WI38 (cell line): Measurements from ENCODE around the gene APMAP.
A peak's percentile ranks its signal among the peaks of the same experiment; 100 is the strongest.

Experiments used
- H3K4me3 ChIP-seq: 2 replicates; pipeline ENCODE4 v1.5.1; 2011; ENCODE audit warnings: low read depth, mild to moderate bottlenecking, control low read depth, low read length
- TF ChIP-seq, protein P1 (sequence below): IDR thresholded peaks from 2 replicates; pipeline ENCODE4 v1.5.1; 2012; ENCODE audit warnings: low read depth, mild to moderate bottlenecking, control low read depth, low read length

Gene APMAP

DNA sequence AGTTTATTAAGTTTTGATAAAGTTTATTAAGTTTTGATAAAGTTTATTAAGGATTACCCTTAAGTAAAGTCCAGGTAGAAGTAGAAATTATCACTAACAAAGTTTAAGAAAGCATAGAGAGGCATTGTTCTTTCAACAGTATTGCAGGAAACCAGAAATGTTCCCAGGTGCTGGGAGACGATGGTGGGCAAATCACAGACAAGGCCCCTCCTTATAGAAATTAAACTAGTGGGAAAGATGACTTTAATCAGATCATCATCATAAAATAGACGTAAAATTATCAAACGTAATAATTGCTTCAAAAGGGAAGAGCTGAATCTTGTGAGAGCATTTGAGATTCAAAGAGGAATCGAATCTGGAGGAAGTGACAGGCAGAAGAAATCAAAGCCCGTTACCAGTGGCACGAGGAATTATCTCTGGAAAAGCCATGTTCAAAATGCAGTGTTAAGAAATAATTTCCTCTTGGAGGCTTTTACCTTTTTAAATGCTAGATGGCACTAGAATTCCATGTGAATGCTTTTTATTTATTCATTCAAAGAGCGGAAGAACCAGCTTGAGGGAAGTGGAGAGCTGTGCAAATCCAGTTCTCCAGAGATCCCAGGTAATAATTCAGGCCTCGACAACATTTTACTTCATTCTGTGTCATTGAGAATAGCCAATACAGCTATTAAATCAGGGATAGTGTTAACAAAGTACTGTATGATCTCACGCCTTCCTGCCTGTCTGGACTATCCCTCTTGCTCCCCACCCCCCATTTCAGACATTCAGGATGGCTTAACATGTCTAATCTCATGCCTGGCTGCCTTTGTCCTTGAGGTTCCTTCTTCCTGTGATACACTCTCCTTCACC, 1.0 kb upstream of the APMAP start:
- TF ChIP-seq, protein P1, sequence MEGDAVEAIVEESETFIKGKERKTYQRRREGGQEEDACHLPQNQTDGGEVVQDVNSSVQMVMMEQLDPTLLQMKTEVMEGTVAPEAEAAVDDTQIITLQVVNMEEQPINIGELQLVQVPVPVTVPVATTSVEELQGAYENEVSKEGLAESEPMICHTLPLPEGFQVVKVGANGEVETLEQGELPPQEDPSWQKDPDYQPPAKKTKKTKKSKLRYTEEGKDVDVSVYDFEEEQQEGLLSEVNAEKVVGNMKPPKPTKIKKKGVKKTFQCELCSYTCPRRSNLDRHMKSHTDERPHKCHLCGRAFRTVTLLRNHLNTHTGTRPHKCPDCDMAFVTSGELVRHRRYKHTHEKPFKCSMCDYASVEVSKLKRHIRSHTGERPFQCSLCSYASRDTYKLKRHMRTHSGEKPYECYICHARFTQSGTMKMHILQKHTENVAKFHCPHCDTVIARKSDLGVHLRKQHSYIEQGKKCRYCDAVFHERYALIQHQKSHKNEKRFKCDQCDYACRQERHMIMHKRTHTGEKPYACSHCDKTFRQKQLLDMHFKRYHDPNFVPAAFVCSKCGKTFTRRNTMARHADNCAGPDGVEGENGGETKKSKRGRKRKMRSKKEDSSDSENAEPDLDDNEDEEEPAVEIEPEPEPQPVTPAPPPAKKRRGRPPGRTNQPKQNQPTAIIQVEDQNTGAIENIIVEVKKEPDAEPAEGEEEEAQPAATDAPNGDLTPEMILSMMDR: no peak
- H3K4me3 ChIP-seq: peak overlapping the region; percentile 77

GRCh38 chr20:24991897-24992486, 559 bp downstream of the APMAP start:
- peak overlapping the region; percentile 77 for H3K4me3 ChIP-seq
- TF ChIP-seq, protein P1: no peak

- TF ChIP-seq, protein P1: no peak
- no peak overlapping the region for H3K4me3 ChIP-seq
These were observed 1.7 kb downstream of the APMAP start for GRCh38 chr20:24990810-24991252.

DNA sequence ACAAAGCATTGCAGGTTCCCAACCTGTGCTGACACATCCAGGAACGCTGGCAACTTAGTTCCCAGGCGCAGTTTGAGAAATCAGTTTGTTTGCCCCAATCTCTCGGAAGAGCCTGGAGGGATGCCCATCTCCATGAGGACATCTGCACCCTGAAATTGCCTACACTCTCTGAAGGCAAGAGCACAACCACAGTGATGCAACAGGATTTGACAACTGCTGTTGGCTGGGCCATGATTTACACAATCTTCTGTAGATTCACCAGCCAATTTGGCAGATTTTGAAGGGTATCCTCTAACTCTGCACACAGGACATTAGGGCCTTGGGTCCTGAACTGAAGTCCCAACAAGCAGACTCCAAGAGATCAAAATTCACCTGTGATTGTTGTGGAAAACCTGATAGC, 3.4 kb downstream of the APMAP start:
- H3K4me3 ChIP-seq: no peak overlapping the region
- TF ChIP-seq, protein P1: no peak

DNA sequence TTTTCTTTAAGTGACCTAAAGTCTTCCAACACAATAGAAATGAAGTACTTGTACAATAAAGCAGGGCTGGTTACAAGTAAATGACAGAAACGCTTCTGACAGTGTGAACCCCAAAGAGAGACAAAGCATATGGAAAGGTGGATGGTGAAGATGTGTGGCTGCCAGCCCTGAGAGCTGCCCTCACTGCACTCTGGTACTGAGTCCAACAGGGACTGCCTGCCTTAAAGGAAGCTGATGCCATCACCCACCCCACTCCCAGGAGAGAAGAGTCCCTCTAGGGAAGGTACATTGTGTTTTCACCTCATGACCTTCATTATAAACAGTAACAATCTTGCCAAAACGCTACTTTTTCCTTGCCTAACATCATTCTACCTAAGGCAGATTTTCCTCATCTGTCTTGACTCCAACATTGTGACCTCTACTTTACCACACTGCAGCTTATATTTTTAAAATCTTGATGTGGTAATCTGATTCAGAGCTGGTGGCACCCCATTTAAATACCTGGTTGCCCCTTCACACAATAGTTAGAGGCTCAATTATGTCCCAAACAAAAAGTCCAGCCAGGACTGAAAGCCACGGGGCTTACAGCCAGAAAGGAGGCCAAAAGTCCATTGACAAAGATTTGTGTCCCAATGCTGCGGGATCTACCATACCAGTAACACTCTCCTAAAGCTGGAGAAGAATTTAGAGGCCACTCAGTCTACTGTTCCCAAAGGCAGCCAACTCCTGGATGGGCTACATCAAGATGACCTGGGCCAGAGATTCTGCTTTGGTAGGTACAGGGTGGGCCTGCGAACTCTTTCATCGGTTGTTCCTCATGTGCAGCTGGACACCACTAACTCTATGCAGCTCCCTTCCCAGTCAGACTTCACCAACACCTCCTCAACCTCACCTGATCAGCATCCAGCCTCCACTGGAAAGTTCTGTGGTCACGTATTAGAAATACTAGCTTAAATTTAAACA, 4.4 kb downstream of the APMAP start:
- TF ChIP-seq, protein P1: no peak

DNA sequence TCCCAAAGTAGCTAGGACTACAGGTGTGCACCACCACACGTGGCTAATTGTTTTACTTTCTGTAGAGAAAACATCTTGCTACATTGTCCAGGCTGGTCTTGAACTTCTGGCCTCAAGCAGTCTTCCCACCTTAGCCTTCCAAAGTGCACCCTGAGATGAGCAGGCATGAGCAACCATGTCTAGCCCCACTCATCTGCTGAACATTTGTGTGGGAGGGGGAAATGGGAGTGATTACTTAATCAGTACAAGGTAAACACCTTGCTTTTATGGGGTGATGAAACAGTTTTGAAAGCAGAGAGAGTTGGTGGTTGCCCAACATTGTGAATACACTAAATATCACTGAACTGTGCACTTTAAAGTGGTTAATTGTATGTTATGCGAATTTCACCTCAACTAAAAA, 5.3 kb downstream of the APMAP start:
- TF ChIP-seq, protein P1: no peak
- no peak overlapping the region for H3K4me3 ChIP-seq

More for the DNA sequence above, 4.4 kb downstream of the APMAP start:
- no peak overlapping the region for H3K4me3 ChIP-seq
